Measurements from ENCODE around the gene DEGS2.

Gene DEGS2

DNA sequence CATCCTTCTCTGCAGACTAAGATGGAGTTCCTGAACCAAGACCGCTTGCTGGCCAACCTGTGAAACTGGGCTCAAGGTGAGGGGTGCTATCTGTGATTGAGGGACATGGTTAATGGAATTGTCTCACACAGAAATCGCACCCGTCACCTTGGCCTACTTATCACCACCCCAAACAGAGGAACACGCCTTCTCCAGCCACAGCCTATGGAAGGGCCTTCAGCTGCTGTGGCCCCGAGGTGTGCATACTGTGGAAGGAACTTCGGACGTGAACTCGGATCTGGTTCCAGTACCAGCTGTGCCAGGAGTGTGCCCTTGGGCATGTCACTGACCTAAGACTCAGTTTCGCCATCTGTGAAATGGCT is 49.9 kb downstream of the DEGS2 start:
- TF ChIP-seq ZNF433 (tag by site-specific recombination; IDR thresholded peaks at IDR 0.05; ENCODE audit: low read depth) = no peak
- TF ChIP-seq, protein P1, sequence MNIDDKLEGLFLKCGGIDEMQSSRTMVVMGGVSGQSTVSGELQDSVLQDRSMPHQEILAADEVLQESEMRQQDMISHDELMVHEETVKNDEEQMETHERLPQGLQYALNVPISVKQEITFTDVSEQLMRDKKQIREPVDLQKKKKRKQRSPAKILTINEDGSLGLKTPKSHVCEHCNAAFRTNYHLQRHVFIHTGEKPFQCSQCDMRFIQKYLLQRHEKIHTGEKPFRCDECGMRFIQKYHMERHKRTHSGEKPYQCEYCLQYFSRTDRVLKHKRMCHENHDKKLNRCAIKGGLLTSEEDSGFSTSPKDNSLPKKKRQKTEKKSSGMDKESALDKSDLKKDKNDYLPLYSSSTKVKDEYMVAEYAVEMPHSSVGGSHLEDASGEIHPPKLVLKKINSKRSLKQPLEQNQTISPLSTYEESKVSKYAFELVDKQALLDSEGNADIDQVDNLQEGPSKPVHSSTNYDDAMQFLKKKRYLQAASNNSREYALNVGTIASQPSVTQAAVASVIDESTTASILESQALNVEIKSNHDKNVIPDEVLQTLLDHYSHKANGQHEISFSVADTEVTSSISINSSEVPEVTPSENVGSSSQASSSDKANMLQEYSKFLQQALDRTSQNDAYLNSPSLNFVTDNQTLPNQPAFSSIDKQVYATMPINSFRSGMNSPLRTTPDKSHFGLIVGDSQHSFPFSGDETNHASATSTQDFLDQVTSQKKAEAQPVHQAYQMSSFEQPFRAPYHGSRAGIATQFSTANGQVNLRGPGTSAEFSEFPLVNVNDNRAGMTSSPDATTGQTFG (tag by site-specific recombination; IDR thresholded peaks at IDR 0.05; ENCODE audit: borderline replicate concordance) = no peak
- no peak for TF ChIP-seq YY2 (tag by site-specific recombination; IDR thresholded peaks at IDR 0.05)
- TF ChIP-seq ZNF776 (tag by site-specific recombination; IDR thresholded peaks at IDR 0.05; ENCODE audit: borderline replicate concordance) = no peak
- TF ChIP-seq ZNF223 (tag by site-specific recombination; IDR thresholded peaks at IDR 0.05) = no peak
- no peak for TF ChIP-seq ZFP69B (tag by site-specific recombination; IDR thresholded peaks at IDR 0.05)
- no peak for TF ChIP-seq SCRT2 (tag by site-specific recombination; IDR thresholded peaks at IDR 0.05)
- TF ChIP-seq ZNF10 (tag by site-specific recombination; IDR thresholded peaks at IDR 0.05) = no peak
- TF ChIP-seq ZNF132 (tag by site-specific recombination; IDR thresholded peaks at IDR 0.05; ENCODE audit: borderline replicate concordance) = no peak
- TF ChIP-seq ZNF18 (tag by site-specific recombination; IDR thresholded peaks at IDR 0.05) = no peak
- no peak overlapping the region for H3K4me3 ChIP-seq (ENCODE audit: low read depth, low read length)
- H3K9me3 ChIP-seq (ENCODE audit: control insufficient read depth, insufficient read depth, low read depth, low read length) = no peaks in the 10 kb centered on the region
- ChIA-PET CTCF (interaction anchor here (0.6 to 2.7 kb wide), 5 partner anchors 46 to 427 kb away, joined by 3 to 62 read pairs (median 3); no protein-coding TSS in a partner anchor), POLR2A (no interaction called here)
- no peak overlapping the region for H3K27ac ChIP-seq (ENCODE audit: extremely low read depth, low read depth, low read length)
- H3K36me3 ChIP-seq (ENCODE audit: control insufficient read depth in 2 of 2, insufficient read depth in 1 of 2, low read length in 2 of 2) = peaks cover 0 to 12% of the 10 kb centered on the region in 2 experiments; a peak in 1 of 3 replicates
- H3K4me1 ChIP-seq (ENCODE audit: control insufficient read depth, insufficient read depth, low read length) = peaks cover 5% of the 10 kb centered on the region

- H3K27ac ChIP-seq (ENCODE audit: extremely low read depth, low read depth, low read length) = no peak overlapping the region
- no peak for TF ChIP-seq ZNF670 (tag by site-specific recombination; IDR thresholded peaks at IDR 0.05; ENCODE audit: low read depth)
- TF ChIP-seq ZBTB26 (tag by site-specific recombination; optimal IDR thresholded peaks at IDR 0.05) = no peak
- no peak for TF ChIP-seq ZNF280C (tag by site-specific recombination; IDR thresholded peaks at IDR 0.05)
- TF ChIP-seq ZNF776 (tag by site-specific recombination; IDR thresholded peaks at IDR 0.05; ENCODE audit: borderline replicate concordance) = no peak
- TF ChIP-seq ZNF2 (tag by site-specific recombination; IDR thresholded peaks at IDR 0.05) = no peak
- no peak for TF ChIP-seq ZNF138 (tag by site-specific recombination; IDR thresholded peaks at IDR 0.05; ENCODE audit: borderline replicate concordance)
- TF ChIP-seq ZBTB21 (tag by site-specific recombination; IDR thresholded peaks at IDR 0.05) = no peak
- no peak for TF ChIP-seq IKZF3 (tag by site-specific recombination; IDR thresholded peaks at IDR 0.05)
- no peak for TF ChIP-seq ZNF501 (tag by site-specific recombination; IDR thresholded peaks at IDR 0.05)
- POLR2A ChIA-PET = interaction anchor here (1.1 kb wide), 1 partner anchor 106 kb away, joined by 3 read pairs; no protein-coding TSS in a partner anchor
- peaks cover 0 to 12% of the 10 kb centered on the region in 2 experiments; a peak in 1 of 3 replicates for H3K36me3 ChIP-seq (ENCODE audit: control insufficient read depth in 2 of 2, insufficient read depth in 1 of 2, low read length in 2 of 2)
- H3K4me1 ChIP-seq (ENCODE audit: control insufficient read depth, insufficient read depth, low read length) = peaks cover 10% of the 10 kb centered on the region
- H3K4me3 ChIP-seq (ENCODE audit: low read depth, low read length) = no peak overlapping the region
- H3K9me3 ChIP-seq (ENCODE audit: control insufficient read depth, insufficient read depth, low read depth, low read length) = no peaks in the 10 kb centered on the region
- CTCF ChIA-PET = interaction anchor here (0.6 to 2.7 kb wide), 28 partner anchors 9 to 426 kb away, joined by 3 to 62 read pairs (median 5); no protein-coding TSS in a partner anchor
Measured at GRCh38 chr14:100108840-100109593, 50.4 kb downstream of the DEGS2 start.

Data from HEK293 (cell line).